ENCODE results near the gene TSPO2.
"Not testable (repeated sequence)": the region's sequence is repeated elsewhere in the genome, so short reads cannot be mapped to it uniquely, and the experiment has no call there.

DNA sequence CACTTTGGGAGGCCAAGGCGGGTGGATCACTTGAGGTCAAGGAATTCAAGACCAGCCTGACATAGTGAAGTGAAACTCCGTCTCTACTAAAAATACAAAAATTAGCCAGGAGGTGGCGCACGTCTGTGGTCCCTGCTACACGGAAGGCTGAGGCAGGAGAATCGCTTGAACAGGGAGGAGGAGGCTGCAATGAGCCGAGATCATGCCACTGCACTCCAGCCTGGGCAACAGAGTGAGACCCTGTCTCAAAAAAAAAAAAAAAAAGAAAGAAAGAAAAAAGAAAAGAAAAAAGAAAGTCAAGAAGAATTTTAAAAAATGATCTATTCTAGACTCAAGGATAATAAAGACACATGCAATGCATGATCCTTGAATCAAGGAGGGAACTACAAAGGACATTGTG is 36.0 kb upstream of the TSPO2 start:
- TF ChIP-seq, protein P1, sequence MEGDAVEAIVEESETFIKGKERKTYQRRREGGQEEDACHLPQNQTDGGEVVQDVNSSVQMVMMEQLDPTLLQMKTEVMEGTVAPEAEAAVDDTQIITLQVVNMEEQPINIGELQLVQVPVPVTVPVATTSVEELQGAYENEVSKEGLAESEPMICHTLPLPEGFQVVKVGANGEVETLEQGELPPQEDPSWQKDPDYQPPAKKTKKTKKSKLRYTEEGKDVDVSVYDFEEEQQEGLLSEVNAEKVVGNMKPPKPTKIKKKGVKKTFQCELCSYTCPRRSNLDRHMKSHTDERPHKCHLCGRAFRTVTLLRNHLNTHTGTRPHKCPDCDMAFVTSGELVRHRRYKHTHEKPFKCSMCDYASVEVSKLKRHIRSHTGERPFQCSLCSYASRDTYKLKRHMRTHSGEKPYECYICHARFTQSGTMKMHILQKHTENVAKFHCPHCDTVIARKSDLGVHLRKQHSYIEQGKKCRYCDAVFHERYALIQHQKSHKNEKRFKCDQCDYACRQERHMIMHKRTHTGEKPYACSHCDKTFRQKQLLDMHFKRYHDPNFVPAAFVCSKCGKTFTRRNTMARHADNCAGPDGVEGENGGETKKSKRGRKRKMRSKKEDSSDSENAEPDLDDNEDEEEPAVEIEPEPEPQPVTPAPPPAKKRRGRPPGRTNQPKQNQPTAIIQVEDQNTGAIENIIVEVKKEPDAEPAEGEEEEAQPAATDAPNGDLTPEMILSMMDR (IDR thresholded peaks at IDR 0.05), result peak; percentile 67 to 74 (median 68)
- not testable (repeated sequence) for TF ChIP-seq POLR2A (IDR thresholded peaks at IDR 0.05)
